HepG2 (cell line): Measurements from ENCODE around the gene B9D2. TPM values are rescaled to one million over a fixed set of nuclear protein-coding genes. Genes with fewer than 3 reads are reported as not detected.

ENCODE experiments used
- ARNTL ChIP-seq: sonication (generic); formaldehyde crosslinking; IDR thresholded peaks from 2 replicates; pipeline ENCODE4 v1.4.0; 2020; ENCODE audit warnings: mild to moderate bottlenecking, missing genetic modification reagents
- DBP ChIP-seq: sonication (generic); formaldehyde crosslinking; IDR thresholded peaks from 2 replicates; pipeline ENCODE4 v1.4.0; 2020; ENCODE audit warnings: missing genetic modification reagents; ENCODE audit errors: not compliant biosample characterization
- DMTF1 ChIP-seq: sonication (generic); formaldehyde crosslinking; IDR thresholded peaks from 2 replicates; pipeline ENCODE4 v1.4.0; 2020; ENCODE audit warnings: mild to moderate bottlenecking, missing genetic modification reagents
- MBNL3 ChIP-seq: fragments of 250-450 bp; sonication (Bioruptor Pico); conservative IDR thresholded peaks from 2 replicates; pipeline ENCODE4 v1.8.0; 2022; ENCODE audit warnings: mild to moderate bottlenecking, inconsistent platforms
- MLLT10 ChIP-seq: sonication (generic); formaldehyde crosslinking; IDR thresholded peaks from 2 replicates; pipeline ENCODE4 v1.4.0; 2020; ENCODE audit warnings: missing genetic modification reagents
- MXD1 ChIP-seq: sonication (generic); formaldehyde crosslinking; IDR thresholded peaks from 2 replicates; pipeline ENCODE4 v1.4.0; 2020; ENCODE audit warnings: mild to moderate bottlenecking, missing genetic modification reagents
- PTBP1 ChIP-seq: fragments of 200-400 bp; formaldehyde crosslinking; IDR thresholded peaks from 2 replicates; pipeline ENCODE4 v1.6.1; 2018; ENCODE audit warnings: low read length, low read depth; ENCODE audit not compliant: poor library complexity, severe bottlenecking
- SMARCC2 ChIP-seq: fragments of 450-650 bp; IDR thresholded peaks from 2 replicates; pipeline ENCODE4 v1.6.1; 2017; ENCODE audit warnings: antibody characterized with exemption, mild to moderate bottlenecking
- SP5 ChIP-seq: IDR thresholded peaks from 2 replicates; pipeline ENCODE4 v1.6.1; 2016; ENCODE audit warnings: low read depth, borderline replicate concordance
- ZBTB7B ChIP-seq: sonication (generic); formaldehyde crosslinking; IDR thresholded peaks from 2 replicates; pipeline ENCODE4 v1.4.0; 2020; ENCODE audit warnings: missing genetic modification reagents
- ZNF124 ChIP-seq: sonication (generic); formaldehyde crosslinking; IDR thresholded peaks from 2 replicates; pipeline ENCODE4 v1.4.0; 2020; ENCODE audit warnings: missing genetic modification reagents
- ZNF441 ChIP-seq: sonication (generic); formaldehyde crosslinking; IDR thresholded peaks from 2 replicates; pipeline ENCODE4 v1.7.0; 2021; ENCODE audit warnings: missing genetic modification reagents, borderline replicate concordance
- ZNF570 ChIP-seq: sonication (generic); formaldehyde crosslinking; IDR thresholded peaks from 2 replicates; pipeline ENCODE4 v1.4.0; 2020; ENCODE audit warnings: mild to moderate bottlenecking, missing genetic modification reagents, borderline replicate concordance
- ZNF672 ChIP-seq: sonication (generic); formaldehyde crosslinking; IDR thresholded peaks from 2 replicates; pipeline ENCODE4 v1.8.1; 2022; ENCODE audit warnings: missing genetic modification reagents
- ZNF678 ChIP-seq: sonication (generic); formaldehyde crosslinking; IDR thresholded peaks from 2 replicates; pipeline ENCODE4 v1.4.0; 2020; ENCODE audit warnings: mild to moderate bottlenecking, missing genetic modification reagents
- ZSCAN12 ChIP-seq: sonication (generic); formaldehyde crosslinking; IDR thresholded peaks from 2 replicates; pipeline ENCODE4 v1.9.0; 2021; ENCODE audit warnings: mild to moderate bottlenecking, missing genetic modification reagents
- polyA plus RNA-seq, 8 experiments: library from polyadenylated mRNA; depleted of rRNA in 3 of 8; stranded (reverse) in 7 of 8; unstranded in 1 of 8; fragments of >200 nt; fragmentation: Illumina TruSeq in 4 of 8; extraction: Trizol in 4 of 8; gene quantifications; 2 replicates each; pipeline versions ENCODE4 v1.2.1 to v1.2.3, GENCODE V29; 2011 to 2016; ENCODE audit warnings: low read depth in 4 of 8, missing spikeins in 1 of 8, mixed read lengths in 1 of 8; ENCODE audit not compliant: insufficient read depth in 1 of 8
- total RNA-seq, 5 experiments: library from RNA; depleted of rRNA; stranded (reverse); fragments of >200 nt; fragmentation: Illumina TruSeq; extraction: Trizol; gene quantifications; 2 replicates each; pipeline ENCODE4 v1.2.3, GENCODE V29; 2016; ENCODE audit warnings: low read depth in 1 of 5
- TF ChIP-seq, protein P1 (sequence below): sonication (generic); formaldehyde crosslinking; IDR thresholded peaks from 2 replicates; pipeline ENCODE4 v1.4.0; 2020; ENCODE audit warnings: mild to moderate bottlenecking, missing genetic modification reagents
- TF ChIP-seq, protein P2 (sequence below), 2 experiments: sonication (generic) in 1 of 2; formaldehyde crosslinking in 1 of 2; IDR thresholded peaks; 2 replicates each; pipeline versions ENCODE4 v1.6.1 to v1.9.0; 2014 to 2022; ENCODE audit warnings: antibody characterized with exemption in 1 of 2, borderline replicate concordance in 1 of 2, inconsistent platforms in 1 of 2, low read depth in 1 of 2, missing genetic modification reagents in 1 of 2

The B9D2 gene
- total and polyA plus RNA-seq, 2 of the 13 experiments (the other 11 are each of a cell fraction or from before 2014, with no cell fraction given), result 3.1 to 4.4 TPM

DNA sequence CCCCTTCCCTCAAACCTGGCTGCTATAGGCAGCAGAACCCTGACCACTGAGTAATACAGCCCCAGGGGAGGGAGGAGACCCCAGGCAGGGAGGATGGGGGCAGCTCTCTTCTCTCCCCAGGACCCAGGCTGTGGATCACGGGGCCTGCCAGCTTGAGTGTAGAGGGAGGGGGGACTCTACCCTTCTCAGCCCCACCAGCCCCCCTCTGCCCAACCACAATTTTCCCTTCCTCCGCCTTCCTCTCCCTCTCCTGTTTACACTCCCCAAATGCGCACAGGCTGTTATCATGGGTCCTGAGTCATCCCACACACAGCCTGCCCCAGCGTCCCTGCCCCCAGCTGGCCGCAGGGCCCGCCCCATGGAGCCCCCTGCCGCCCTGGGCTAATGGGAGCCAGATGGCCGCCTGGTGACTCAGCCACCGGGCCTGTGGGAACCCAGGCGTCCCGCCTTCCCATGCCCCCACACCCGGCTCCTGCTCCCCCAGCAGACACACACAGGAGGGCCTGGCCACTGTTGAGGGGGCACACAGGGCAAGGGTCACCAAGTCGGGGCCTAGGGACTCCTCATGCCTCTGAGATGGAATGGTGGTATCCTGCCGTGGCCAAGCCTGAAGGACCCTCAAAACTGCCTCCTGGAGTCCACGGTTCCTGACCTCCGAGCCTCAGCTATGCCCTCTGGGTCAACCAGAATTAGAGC is 40.4 kb downstream of the B9D2 start (continued):
- TF ChIP-seq, protein P1, sequence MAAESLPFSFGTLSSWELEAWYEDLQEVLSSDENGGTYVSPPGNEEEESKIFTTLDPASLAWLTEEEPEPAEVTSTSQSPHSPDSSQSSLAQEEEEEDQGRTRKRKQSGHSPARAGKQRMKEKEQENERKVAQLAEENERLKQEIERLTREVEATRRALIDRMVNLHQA (CRISPR knock-in tag), result no peak
- TF ChIP-seq ZNF441 (CRISPR knock-in tag), result no peak; the same call in 1 of the 2 replicates
- TF ChIP-seq DBP, result no peak
- TF ChIP-seq ZBTB7B (CRISPR knock-in tag), result peak; percentile 91
- no peak for TF ChIP-seq DMTF1 (CRISPR knock-in tag)
- no peak for TF ChIP-seq MBNL3
- no peak for TF ChIP-seq ARNTL (CRISPR knock-in tag)
- no peak for TF ChIP-seq ZNF570 (CRISPR knock-in tag)
- TF ChIP-seq PTBP1, result no peak
- TF ChIP-seq, protein P2, sequence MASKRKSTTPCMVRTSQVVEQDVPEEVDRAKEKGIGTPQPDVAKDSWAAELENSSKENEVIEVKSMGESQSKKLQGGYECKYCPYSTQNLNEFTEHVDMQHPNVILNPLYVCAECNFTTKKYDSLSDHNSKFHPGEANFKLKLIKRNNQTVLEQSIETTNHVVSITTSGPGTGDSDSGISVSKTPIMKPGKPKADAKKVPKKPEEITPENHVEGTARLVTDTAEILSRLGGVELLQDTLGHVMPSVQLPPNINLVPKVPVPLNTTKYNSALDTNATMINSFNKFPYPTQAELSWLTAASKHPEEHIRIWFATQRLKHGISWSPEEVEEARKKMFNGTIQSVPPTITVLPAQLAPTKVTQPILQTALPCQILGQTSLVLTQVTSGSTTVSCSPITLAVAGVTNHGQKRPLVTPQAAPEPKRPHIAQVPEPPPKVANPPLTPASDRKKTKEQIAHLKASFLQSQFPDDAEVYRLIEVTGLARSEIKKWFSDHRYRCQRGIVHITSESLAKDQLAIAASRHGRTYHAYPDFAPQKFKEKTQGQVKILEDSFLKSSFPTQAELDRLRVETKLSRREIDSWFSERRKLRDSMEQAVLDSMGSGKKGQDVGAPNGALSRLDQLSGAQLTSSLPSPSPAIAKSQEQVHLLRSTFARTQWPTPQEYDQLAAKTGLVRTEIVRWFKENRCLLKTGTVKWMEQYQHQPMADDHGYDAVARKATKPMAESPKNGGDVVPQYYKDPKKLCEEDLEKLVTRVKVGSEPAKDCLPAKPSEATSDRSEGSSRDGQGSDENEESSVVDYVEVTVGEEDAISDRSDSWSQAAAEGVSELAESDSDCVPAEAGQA (IDR thresholded peaks at IDR 0.05; ENCODE audit: low read depth), result no peak
- TF ChIP-seq, protein P2 (CRISPR knock-in tag; IDR thresholded peaks at IDR 0.05; ENCODE audit: borderline replicate concordance), result no peak
- TF ChIP-seq ZNF124 (CRISPR knock-in tag), result no peak
- TF ChIP-seq SMARCC2, result no peak
- no peak for TF ChIP-seq ZSCAN12 (CRISPR knock-in tag)
- no peak for TF ChIP-seq ZNF672
- peak; percentile 89 for TF ChIP-seq SP5
- TF ChIP-seq MLLT10, result no peak
- no peak for TF ChIP-seq MXD1
- TF ChIP-seq ZNF678 (CRISPR knock-in tag), result no peak
